NCI-H510A (cell line): Measurements from ENCODE around the gene EDARADD.
"Not testable (repeated sequence)": the region's sequence is repeated elsewhere in the genome, so short reads cannot be mapped to it uniquely, and the experiment has no call there.

Experiments
- DNase-seq: peaks from one replicate; lab custom pipeline; 2025; lab: John Stamatoyannopoulos, UW

Gene EDARADD

DNA sequence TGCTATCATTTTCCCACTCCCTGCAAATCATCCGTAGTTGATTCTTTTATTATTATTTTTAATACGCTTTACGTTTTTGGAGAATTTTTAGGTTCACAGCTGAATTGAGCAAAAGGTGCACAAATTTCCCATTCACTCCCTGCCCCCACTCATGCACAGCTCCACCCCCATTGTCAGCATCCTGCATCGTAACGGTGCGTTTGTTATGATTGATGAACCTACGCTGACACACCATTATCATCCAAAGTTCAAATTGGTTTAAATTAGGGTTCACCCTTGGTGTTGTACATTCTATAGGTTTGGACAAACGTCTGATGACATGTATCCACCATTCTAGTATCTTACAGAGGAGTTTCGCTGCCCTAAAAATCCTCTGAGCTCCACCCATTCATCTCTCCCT, 44.5 kb downstream of the EDARADD start:
- DNase-seq: no peak

DNA sequence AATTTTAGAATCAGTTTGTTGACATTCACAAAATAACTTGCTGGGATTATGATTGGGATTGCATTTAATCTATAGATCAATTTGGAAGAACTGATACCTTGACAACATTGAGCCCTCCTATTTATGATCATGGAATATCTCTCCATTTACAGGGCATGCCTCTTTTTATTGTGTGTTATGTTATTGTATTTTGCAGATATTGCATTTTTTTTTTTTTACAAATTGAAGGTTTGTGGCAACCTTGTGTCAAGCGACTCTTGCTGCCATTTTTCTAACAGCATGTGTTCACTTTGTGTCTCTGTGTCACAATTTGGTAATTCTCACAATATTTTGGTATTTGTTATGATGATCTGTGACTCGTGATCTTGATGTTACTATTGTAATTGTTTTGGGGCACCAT, 46.3 kb downstream of the EDARADD start:
- DNase-seq: no peak

DNA sequence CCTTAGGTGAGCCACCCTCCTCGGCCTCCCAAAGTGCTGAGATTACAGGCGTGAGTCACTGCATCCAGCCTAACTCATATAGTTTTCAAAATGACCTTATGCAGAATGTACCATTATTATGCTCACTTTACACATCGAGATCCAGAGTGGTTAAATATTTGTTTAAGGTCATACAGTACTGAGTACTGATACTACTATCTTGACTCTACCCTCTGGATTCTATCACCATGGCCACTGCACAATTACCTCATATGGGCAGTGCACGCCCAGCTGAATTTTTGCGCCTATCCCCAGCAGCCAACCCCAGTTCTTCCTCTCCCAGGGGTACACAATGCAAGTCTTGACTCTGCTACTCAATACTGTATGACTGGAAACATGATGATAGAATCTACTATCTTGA, 56.7 kb downstream of the EDARADD start:
- DNase-seq: no peak

DNA sequence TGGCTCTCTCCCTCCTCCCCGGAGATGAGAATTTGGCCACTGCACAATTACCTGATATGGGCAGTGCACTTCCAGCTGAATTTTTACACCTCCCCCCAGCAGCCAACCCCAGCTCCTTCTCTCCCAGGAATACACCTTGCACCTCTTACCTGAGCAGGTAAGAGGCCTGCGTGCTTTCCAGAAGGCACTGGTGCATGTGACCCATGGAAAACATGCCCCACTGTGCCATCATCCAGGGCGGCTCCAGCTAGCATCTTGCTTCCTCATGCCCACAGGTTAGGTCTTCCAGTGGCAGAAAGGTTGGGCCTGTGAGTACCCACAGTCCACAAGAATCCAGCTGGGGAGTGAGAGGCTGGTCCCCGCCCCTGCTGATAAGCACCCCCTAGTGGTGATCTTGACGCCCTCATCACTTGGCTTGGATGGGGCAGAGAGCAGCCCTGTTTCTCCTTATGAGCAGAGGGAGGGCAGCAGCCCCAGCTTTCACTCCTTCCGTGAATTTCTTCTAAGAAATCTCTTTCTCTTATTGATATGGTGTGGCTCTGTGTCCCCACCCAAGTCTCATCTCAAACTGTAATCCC, 57.8 kb downstream of the EDARADD start:
- no peak for DNase-seq

DNA sequence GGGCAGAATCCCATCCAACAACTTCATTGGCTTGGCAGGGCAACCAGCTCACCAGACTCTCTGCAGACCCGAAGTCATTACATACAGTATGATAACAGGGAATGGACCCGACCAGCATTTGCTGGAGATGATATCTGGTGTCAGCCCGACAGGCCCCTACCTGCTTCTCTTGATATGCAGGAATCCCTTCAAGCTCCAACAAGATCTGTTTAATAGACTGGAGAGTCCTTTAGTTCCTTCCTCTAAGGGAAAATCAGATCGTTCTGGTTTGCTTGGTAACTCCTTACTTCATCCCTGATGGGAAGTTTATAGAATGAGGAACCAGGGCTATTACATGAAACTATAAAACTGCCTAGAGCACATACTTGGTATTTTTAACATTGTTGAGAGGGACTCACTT, 61.2 kb downstream of the EDARADD start:
- no peak for DNase-seq

DNA sequence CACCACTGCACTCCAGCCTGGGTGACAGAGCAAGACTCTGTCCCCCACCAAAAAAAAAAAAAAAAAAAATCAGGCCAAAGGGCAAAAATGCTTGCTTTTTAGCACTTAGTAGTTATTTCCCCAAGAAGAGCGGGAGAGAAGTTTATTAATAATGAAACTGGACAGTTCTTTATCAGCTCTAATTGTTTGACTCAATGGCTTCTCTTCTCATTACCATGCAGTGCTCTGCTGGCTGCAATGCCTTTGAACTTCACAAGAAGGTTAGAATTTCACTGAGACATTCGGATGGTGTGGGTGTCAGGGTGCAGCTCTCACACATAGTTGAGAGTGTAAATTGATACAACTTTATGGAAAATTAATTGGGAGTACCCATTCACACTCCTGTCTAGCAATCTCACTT, 63.7 kb downstream of the EDARADD start:
- DNase-seq: no peak

DNA sequence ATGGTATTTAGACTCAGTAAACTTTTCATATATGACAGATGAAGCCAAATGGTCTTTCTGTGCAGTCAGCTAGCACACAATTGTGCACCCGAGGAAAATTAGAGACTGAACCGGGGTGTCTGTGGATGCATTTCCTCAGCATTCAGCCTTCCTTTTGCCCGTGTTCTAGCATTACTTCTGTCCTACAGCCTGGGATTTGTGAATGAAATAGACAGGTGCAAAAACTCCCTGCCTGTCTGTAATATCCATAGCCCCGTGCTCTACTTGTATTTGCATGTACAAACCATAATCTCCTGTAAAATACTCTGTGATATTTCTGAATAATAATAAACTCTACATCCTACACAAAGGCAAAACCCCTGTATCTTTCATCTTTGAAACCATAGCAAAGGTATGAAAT, 64.9 kb downstream of the EDARADD start:
- DNase-seq: no peak

DNA sequence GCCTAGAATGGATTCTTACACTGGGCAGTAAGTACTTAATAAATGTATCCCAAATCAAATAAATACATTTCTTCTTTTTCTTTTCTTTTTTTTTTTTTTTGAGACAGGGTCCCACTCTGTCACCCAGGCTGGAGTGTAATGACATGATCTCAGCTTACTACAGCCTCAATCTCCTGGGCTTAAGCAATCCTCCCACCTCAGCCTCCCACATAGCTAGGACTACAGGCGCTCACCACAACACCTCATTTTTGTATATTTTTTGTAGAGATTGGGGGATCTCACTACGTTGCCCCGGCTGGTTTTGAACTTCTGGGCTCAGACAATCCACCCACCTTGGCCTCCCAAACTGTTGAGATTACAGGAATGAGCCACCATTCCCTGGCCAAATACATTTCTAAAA, 66.0 kb downstream of the EDARADD start:
- no peak for DNase-seq

DNA sequence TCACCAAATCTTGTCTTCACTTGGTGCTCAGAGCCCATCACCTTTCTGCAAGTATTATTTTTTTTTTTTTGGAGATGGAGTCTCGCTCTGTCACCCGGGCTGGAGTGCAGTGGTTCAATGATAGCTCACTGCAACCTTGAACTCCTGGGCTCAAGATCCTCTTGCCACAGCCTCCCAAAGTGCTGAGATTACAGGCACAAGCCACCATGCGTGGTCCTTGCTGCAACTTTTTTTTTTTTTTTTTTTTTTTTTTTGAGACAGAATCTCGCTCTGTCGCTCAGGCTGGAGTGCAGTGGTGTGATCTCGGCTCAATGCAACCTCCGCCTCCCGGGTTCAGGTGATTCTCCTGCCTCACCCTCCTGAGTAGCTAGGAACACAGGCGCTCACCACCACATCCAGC, 70.1 kb downstream of the EDARADD start:
- DNase-seq: not testable (repeated sequence)

DNA sequence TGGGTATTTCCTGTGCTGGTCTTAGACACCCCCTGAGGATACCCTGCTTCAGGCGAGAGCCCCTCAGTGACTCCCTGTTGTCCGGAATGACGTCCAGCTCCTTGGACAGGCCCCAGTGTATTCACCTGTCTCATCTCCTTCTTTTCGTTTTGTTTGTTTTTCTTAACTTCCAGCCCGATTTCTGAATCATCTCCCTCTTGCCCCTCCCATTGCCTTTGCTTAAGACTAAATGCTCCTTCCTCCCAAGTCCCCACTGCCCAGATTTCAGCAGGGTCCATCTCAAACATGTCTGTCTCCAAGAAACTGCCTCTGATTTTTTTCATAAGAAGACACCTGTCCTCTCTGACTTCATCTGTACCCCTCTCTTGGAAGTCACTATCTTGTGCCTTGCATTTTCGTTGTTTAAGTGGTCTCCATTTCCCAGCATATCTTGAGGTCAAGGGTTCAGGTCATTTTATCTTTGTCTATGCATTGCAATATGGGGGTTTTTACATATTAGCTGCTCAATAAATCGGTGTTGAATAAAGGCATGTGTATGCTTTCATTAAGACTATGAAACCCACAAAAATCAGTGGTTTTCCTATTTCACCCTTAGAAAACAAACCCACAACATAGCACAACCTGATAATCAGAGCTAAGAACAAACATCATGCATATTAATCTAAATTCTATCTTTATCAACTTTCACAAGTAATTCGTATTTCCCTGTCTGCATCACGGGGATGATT, 71.3 kb downstream of the EDARADD start:
- DNase-seq: no peak

DNA sequence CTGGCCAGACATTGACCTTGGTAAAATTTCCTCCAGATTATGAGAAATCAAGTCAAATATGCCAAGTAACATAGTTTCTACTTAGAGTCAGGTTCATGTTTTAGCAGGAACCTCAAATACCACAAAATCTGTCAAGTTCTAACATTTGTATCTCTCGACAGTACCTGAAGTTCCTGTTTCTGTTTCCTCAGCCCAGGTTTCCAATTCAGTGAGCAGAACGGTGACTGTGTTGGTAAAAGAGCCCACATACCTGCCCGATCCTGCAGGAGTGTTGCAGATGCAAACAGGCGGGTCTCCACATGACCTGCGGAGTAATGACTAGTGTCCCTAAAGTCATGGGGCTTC, 71.8 kb downstream of the EDARADD start:
- no peak for DNase-seq

DNA sequence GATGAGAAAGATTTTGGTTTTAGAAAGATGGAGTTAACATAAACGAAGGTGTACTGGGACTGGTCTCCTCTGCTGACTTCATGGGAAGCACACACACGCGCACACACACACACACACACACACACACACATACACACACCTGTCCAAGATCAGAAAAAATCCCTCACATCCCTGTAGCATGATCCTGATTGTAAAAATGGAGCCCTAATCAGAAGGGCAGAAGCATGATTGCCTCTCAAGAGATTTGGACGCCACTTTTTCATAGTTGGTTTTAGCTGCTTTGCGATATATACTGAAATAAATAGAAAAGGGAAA, 73.2 kb downstream of the EDARADD start:
- no peak for DNase-seq

DNA sequence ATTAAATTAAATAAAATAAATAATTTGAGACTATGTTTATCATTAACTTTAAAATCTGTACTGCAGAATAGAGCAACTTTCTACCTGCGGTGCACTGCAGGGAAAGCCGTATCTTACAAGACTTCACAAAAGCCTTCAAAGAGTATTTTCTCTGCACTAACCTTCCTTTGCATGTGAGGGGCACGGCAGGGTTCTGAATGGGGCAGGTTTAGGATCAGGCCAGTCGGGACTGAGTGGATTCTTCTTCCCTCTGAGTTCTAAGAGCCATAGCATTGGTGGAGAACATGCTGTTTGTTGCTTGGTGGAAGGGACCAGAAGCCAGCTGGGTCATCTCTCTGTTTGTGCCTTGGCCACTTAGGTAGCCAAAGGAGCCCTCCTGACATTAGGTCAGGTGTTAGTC, 74.5 kb downstream of the EDARADD start:
- no peak for DNase-seq

DNA sequence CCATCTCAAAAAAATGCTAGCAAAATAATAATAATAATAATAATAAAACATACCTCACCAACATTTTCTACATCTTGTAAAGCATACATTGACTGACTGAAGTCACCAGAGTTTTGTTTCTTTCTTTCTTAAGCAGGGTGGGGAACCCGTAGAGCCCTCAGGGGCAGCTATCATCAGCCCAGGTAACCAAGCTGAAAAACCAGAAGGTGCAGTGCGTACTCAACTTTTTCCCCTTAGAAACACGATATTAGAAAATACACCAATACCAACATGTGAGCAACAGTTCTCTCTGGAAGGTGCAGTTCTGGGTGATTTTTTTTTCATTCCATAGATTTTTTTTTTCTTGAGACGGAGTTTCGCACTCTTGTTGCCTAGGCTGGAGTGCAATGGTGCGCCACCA, 75.4 kb downstream of the EDARADD start:
- no peak for DNase-seq

DNA sequence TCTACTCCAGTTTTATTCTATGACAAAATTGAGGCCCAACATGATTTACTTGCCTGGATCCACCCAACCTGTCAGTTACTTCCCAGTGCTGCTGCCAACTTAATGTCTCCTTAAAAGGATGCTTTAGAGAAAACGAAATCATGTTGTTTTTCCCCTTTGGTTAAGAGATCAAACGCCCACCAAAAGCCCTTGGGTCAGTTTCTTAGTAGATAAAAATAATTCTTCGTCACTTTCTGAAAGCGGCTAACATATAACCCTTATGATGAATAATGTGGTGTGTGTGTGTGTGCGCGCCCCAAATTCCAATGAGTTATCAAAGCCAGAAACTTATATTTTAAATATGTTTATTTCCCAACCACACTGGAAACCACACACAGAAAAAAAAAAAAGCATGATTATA, 77.0 kb downstream of the EDARADD start:
- DNase-seq: no peak

DNA sequence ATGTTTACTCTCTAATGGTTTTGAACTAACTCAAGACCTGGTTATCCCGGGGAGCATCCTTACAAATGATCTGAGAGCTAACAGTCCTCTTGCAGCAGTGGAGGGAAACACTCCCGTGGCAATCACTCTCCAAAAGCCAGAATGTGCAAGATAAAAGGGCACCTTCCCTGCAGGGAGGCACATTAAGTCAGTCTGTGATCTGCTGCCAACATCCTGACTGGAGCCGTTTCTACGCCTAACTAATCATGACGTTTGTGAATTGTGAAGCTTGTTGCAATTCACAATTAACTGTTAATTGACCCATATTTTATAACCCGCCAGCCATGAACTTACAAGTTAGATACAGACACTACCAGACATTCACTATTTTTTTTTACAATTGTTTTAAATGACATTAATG, 77.6 kb downstream of the EDARADD start:
- DNase-seq: no peak

DNA sequence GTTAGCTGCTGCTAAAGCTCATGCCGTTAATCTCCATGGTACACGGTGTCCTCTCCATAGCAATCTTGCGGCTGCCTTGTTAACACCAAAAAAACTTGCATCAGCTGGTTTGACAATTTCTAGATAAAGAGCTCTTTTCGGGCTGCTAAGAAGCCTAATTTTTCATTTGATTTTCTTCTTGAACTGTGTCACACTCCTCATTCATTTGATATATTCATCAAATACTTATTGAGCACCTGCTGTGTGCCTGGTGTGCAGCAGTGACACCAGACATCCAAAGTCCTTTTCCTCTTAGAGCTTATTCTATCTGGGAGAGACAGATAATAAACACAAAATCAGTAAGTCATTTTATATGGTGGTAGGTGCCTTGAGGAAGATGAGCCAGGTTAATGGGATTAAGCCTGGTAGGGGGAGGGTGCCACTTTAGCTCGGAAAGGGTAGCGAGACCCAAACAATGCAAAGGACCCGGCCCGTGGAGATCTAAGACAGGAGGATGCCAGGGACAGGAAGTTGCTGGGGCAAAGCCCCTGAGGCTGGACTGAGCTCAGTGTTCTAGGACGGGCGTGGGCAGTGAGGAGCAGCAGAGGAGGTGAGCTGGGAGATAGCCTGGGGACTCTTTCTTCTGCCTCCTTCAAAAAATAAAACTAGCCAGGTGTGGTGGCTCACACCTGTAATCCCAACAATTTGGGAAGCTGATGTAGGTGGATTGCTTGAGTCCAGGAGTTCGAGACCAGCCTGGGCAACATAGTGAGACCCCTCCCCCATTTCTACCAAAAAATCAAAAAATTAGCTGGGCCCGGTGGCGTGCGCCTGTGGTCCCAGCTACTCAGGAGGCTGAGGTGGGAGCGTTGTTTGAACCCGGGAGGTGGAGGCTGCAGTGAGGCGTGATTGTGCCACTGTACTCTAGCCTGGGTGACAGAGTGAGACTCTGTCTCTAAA, 79.0 kb downstream of the EDARADD start:
- no peak for DNase-seq

DNA sequence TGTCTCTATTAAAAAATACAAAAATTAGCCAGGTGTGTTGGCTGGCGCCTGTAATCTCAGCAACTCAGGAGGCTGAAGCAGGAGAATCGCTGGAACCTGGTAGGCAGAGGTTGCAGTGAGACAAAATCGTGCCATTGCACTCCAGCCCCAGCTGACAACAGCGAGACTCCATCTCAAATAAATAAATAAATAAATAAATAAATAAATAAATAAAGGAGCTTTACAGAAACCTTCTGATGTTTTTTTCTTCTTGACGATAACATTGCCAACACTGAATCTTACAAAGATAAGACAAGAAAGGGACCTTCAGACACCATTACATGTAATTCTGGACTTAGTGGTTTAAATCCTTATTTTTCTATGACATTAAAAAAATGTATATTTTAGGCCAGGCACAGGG, 81.9 kb downstream of the EDARADD start:
- no peak for DNase-seq

DNA sequence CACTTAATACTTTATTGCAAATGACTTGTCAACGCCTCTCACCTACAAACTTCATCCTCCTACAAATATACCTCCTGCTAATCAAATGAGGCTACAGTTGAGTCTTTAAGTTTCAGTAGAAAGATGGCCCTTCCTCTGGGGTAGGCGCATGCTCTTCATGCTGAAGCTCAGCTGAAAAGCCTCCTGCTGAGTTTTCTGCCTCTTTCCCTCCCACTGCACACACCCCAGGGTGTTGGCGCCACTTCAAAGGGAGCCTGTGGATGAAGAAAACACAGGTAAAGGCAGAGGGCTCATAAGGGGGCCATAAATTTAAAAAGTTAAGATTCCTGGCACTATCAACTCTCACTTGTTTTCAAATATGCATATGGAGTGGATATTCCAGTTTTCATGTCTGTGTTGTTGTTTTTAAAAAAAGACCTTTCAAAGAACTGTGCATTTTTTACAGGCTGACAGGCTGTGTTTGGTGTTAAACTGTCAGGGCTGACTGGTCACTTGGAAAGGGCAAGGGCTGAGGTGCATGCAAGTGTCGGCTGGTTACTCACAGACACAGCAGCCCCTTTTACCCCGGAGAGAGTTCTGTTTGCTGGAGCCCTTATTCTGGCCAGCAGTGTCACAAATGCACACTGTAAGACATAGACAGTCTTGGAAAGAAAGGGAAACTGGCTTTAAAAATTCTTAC, 86.8 kb downstream of the EDARADD start:
- no peak for DNase-seq

DNA sequence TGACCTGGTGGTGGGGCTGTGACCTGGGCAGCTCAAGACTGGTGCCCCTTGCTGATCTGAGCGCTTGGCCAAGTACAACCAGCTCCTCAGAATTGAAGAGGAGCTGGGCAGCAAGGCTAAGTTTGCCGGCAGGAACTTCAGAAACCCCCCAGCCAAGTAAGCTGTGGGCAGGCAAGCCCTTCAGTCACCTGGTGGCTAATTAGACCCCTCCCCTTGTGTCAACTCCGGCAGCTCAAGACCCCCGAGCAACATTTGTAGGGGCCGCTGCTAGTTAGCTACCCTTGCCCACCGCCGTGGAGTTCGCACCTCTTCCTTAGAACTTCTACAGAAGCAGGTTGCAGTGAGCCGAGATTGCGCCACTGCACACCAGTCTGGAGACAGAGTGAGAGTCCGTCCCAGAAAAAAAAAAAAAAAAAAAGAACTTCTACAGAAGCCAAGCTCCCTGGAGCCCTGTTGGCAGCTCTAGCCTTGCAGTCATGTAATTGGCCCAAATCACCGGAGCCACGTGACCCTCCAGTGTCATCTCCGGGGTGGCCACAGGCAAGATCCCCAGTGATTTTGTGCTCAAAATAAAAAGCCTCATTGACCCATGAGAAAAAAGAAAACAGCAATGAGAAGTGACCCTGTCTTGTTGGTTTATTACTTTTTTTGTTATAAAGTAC, 90.4 kb downstream of the EDARADD start:
- no peak for DNase-seq

DNA sequence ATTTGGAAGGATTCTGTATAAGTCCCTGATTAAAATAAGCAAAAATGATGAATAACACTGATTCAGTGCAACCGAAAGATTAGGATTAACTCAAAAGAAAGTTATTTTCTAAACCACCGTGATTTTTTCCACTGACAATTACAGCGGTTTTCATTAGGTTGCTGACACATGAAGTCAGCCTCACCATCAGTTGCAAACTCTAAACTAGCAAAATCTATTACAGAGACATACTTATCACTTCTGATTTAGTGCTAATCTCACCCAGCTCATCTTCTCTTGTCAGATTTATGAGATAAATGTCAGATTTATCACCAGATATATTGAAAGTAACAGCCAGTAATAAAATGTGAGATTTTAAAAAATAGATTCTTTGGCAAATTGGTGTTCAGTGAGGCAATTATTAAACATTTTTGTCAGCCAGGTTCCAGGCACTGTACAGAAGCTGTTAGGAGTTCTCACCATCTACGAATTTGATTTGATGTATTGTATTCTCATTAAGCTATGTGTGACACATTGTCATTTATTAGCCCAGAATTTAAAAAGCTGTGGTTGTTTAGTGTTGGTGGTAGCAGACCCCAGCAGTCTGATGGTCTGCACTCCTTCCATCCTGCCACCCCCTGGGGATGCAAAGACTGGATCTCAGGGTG, 92.4 kb downstream of the EDARADD start:
- DNase-seq: no peak

DNA sequence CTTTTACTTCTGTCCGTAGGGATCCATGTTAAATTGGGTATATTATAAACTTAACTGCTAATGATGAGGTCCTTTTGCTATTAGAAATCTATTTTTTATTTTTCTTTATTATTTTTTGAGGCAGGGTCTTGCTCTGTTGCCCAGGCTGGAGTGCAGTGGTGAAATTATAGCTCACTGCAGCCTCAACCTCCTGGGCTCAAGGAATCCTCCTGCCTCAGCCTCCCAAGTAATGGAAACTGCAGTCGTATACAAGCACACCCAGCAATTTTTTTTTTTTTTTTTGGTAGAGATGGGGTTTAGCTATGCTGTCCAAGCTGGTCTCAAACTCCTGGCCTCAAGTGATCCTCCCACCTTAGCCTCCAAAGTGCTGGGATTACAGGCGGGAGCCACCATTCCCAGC, 95.1 kb downstream of the EDARADD start:
- not testable (repeated sequence) for DNase-seq
